Nephron progenitor cell (in vitro differentiated cells): ENCODE data around the gene EMID1.
A peak's percentile ranks its signal among the peaks of the same experiment; 100 is the strongest.

ENCODE experiments used
- DNase-seq: peaks from one replicate; pipeline ENCODE4 v3.0.0; 2021
- H3K27ac Mint-ChIP-seq: 2 replicates; pipeline ENCODE4 v1.8.0; 2021; ENCODE audit warnings: mild to moderate bottlenecking, moderate library complexity, mixed read lengths
- H3K27me3 Mint-ChIP-seq: 2 replicates; pipeline ENCODE4 v1.8.0; 2021; ENCODE audit warnings: mild to moderate bottlenecking, low read depth, mixed read lengths; ENCODE audit not compliant: poor library complexity
- H3K36me3 Mint-ChIP-seq: 2 replicates; pipeline ENCODE4 v1.8.0; 2021; ENCODE audit warnings: low read depth, mixed read lengths
- H3K4me1 Mint-ChIP-seq: 2 replicates; pipeline ENCODE4 v1.8.0; 2021; ENCODE audit warnings: mixed read lengths
- H3K4me3 Mint-ChIP-seq: 2 replicates; pipeline ENCODE4 v1.8.0; 2021; ENCODE audit warnings: mild to moderate bottlenecking, moderate library complexity, mixed read lengths
- H3K9me3 Mint-ChIP-seq: 2 replicates; pipeline ENCODE4 v1.8.0; 2021; ENCODE audit warnings: mild to moderate bottlenecking, moderate library complexity, mixed read lengths
- TF ChIP-seq, protein P1 (sequence below): fragments of 200-600 bp; sonication (generic); IDR thresholded peaks from 2 replicates; pipeline ENCODE4 v1.5.0; 2021; ENCODE audit warnings: antibody characterized with exemption

The EMID1 gene

DNA sequence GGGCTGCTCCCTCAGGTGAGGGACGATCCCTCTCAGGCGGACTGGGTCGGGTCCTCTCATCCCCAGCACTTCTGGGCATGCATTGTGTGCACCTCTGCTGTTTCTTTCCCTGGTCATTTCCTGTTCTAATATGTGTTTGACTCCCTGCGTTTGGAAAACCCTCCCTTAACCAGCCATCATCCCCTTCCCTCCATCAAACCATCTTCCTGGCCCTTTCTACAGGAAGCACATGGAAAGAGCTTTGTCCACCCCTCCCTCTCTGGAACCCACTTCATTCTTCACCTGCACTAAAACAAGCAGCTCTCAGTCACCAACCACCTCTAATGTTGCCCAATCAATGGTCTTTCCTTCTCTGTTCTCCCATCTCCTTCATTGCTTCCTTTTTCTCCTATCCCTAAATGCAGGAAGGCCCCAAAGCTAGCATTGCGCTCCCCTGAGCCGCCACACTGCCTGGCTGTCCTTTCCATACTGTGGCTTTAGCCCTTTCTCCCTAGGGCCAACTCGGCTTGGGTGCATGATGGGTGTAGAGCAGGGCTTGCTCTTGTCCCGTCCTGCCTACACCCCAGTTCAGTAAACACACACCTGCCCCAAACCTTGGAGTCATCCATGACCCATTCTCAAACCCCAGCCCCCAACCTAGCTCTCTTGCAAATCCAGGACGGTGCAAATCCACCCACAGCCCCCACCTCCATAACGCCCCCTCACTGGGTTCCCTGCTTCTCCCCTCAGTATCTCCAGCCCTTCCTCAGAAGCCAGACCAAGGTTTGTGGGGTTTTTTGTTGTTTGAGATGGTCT, 95.3 kb downstream of the EMID1 start:
- no peak for DNase-seq
- Mint-ChIP-seq H3K27ac (peak overlapping the region; percentile 85), H3K4me3 (no peak overlapping the region), H3K4me1 (peaks cover 18% of the 10 kb centered on the region), H3K9me3 (no peaks in the 10 kb centered on the region), H3K27me3 (no peaks in the 10 kb centered on the region), H3K36me3 (peaks cover 50% of the 10 kb centered on the region)
- TF ChIP-seq, protein P1, sequence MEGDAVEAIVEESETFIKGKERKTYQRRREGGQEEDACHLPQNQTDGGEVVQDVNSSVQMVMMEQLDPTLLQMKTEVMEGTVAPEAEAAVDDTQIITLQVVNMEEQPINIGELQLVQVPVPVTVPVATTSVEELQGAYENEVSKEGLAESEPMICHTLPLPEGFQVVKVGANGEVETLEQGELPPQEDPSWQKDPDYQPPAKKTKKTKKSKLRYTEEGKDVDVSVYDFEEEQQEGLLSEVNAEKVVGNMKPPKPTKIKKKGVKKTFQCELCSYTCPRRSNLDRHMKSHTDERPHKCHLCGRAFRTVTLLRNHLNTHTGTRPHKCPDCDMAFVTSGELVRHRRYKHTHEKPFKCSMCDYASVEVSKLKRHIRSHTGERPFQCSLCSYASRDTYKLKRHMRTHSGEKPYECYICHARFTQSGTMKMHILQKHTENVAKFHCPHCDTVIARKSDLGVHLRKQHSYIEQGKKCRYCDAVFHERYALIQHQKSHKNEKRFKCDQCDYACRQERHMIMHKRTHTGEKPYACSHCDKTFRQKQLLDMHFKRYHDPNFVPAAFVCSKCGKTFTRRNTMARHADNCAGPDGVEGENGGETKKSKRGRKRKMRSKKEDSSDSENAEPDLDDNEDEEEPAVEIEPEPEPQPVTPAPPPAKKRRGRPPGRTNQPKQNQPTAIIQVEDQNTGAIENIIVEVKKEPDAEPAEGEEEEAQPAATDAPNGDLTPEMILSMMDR = no peak

DNA sequence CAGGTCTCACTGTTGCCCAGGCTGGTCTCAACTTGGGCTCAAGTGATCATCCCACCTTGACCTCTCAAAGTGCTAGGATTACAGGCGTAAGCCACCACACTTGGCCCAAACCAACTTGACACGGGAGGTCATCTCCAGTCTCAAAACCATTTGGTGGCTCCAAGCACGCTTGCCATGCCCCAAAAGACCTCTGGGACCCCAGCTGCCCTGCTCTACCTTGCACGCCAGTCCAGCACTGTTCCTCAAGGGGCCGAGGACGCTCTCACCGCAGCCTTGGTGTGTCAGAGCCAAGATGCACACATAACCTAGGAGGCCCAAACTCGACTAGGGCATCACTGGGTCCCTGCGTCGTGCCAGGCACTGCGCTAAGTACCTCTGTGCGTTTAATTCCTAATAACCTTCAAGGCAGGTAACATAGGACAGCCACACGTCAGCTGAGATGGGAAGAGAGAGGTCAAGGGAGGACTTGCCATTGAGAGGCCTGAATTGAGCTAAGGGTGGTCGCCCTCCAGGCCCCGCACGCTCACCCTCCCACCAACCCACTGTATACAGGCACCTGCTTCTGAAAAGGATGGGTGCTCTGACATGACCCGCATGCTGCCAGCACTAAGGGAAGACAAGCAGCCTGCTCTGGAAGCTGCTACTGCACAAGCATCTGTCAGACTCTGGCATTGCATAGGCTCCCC, 96.2 kb downstream of the EMID1 start:
- TF ChIP-seq, protein P1 = no peak
- Mint-ChIP-seq H3K4me1 (peaks cover 19% of the 10 kb centered on the region), H3K27me3 (no peaks in the 10 kb centered on the region), H3K27ac (peak overlapping the region; percentile 85), H3K36me3 (peaks cover 42% of the 10 kb centered on the region), H3K4me3 (no peak overlapping the region), H3K9me3 (no peaks in the 10 kb centered on the region)
- DNase-seq = no peak

DNA sequence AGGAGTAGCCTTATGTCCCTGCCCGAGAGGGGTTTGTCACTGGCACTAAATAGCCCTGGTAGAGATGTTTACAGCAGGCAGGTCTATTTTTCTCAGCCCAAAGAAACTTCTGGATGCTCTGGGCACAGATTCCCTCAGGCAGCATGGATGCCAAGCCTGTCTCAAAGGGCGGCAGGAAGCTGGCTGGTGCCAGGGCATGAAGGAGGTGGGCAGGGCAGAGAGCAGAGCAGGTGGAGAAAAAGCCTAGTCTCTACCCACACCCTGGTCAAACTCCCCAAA, 96.6 kb downstream of the EMID1 start:
- no peak overlapping the region for H3K4me3 Mint-ChIP-seq
- DNase-seq = no peak

DNA sequence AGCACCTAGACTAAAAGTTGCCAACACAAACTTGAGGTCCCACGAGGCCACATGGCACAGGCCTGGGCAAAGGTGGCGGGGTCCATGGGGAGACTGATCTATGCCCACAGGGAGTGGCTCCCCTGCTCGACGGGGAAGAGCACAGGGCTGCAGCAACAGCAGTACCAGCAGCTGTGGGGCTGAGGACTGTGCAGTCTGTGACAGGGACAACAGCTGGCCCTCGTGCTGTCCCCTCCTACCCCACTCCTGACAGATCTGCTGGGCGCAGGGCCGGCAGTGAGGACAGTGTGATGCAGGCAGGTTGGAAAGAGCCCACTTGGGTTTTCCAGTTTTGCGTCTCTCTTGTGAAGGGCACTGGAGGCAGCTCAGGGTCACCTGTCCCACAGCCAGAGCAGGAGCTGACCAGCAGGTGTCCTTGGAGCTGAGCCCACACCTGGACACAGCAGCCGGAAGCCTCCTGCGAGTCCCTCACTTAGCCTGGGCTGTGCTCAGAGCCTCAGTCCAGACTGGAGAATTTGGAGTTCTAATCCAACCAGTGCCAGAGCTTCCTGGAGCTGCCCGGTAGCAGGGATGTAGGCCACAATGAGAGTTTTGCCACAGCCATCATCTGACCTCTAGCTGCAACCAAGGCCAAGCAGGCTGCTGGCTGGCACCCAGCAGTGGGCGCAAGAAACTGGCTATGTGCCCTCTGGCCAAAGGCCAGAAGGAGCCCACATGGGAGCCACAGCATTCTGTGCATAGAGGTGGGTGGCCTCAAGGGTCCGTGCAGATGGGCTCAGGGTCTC, 97.2 kb downstream of the EMID1 start:
- Mint-ChIP-seq H3K4me3 (no peak overlapping the region), H3K27me3 (no peaks in the 10 kb centered on the region), H3K27ac (no peak overlapping the region), H3K9me3 (no peaks in the 10 kb centered on the region), H3K36me3 (peaks cover 32% of the 10 kb centered on the region), H3K4me1 (peaks cover 10% of the 10 kb centered on the region)
- TF ChIP-seq, protein P1 = no peak
- DNase-seq = no peak

More for the DNA sequence above, 96.6 kb downstream of the EMID1 start:
- H3K27ac Mint-ChIP-seq = peak overlapping the region; percentile 85
- no peaks in the 10 kb centered on the region for H3K9me3 Mint-ChIP-seq
- no peaks in the 10 kb centered on the region for H3K27me3 Mint-ChIP-seq
- TF ChIP-seq, protein P1 = no peak
- peaks cover 37% of the 10 kb centered on the region for H3K36me3 Mint-ChIP-seq
- peaks cover 15% of the 10 kb centered on the region for H3K4me1 Mint-ChIP-seq

DNA sequence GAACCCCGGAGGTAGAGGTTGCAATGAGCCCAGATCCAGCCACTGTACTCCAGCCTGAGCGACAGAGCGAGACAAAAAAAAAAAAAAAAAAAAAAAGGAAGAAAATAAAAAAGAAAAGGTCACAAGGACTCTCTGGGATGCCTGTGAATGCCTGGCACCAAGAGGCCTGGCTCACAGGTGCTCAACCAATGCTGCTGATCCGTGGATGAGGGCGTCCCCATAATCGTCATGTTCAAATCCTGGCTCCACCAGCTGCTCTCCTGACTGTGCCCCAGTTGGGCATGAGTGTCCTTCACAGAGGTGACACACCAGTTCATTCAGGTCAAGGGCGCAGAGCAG, 100.1 kb downstream of the EMID1 start:
- no peak for DNase-seq
- H3K4me1 Mint-ChIP-seq = peaks cover 11% of the 10 kb centered on the region
- H3K27ac Mint-ChIP-seq = no peak overlapping the region
- H3K9me3 Mint-ChIP-seq = no peaks in the 10 kb centered on the region
- H3K4me3 Mint-ChIP-seq = peak overlapping the region; percentile 81
- no peaks in the 10 kb centered on the region for H3K27me3 Mint-ChIP-seq
- H3K36me3 Mint-ChIP-seq = peaks cover 5% of the 10 kb centered on the region
- TF ChIP-seq, protein P1 = no peak
